GM12878 (cell line): ENCODE measurements around the gene ADRA2B. TPM values are rescaled to one million over a fixed set of nuclear protein-coding genes. Genes with fewer than 3 reads are reported as not detected.
A peak's percentile ranks its signal among the peaks of the same experiment; 100 is the strongest.

Experiments
- ATAC-seq: fragments of 200-7000 bp; cut with Tn5 transposase; 3 replicates; pipeline ENCODE4 v1.9.1; 2020; ENCODE audit warnings: mild to moderate bottlenecking, moderate library complexity
- BruUV-seq: library from RNA; stranded (reverse); fragments of 400-500 nt; replicated peaks from 2 replicates; lab custom pipeline; 2021; lab: Mats Ljungman, UMichigan
- CTCF ChIA-PET: fragments of 300-600 bp; sonication (Branson Sonifier 250); formaldehyde crosslinking; extraction: SDS; loops from one replicate; lab custom pipeline; 2021; ENCODE audit warnings: inconsistent platforms; lab: Yijun Ruan, JAX
- POLR2A ChIA-PET: fragments of 350-600 bp; formaldehyde crosslinking; extraction: SDS; loops from one replicate; lab custom pipeline; 2021; ENCODE audit warnings: inconsistent platforms; lab: Charles Lee
- RAD21 ChIA-PET: fragments of 300-600 bp; sonication (Branson Sonifier 250); formaldehyde crosslinking; loops from one replicate; lab custom pipeline; 2023; ENCODE audit warnings: antibody characterized with exemption; ENCODE audit not compliant: unreplicated experiment; lab: Charles Lee
- SMC1A ChIA-PET: fragments of 300-600 bp; sonication (Branson Sonifier 250); formaldehyde crosslinking; loops from one replicate; lab custom pipeline; 2023; ENCODE audit not compliant: unreplicated experiment, uncharacterized antibody; lab: Charles Lee
- DNase-seq: peaks from one replicate; pipeline ENCODE4 v3.0.0-alpha.2; 2011; ENCODE audit warnings: low read depth, low spot score
- FAIRE-seq: peaks from 3 replicates; lab custom pipeline; 2011; peaks lifted over from hg19 to GRCh38; lab: Jason Lieb, UNC
- H2AFZ ChIP-seq: 2 replicates; pipeline ENCODE4 v1.6.0; 2011; ENCODE audit warnings: low read depth, low read length, control low read depth; ENCODE audit not compliant: control insufficient read depth
- H3K27ac ChIP-seq: 2 replicates; pipeline ENCODE4 v1.5.1; 2011; ENCODE audit warnings: control low read depth; ENCODE audit not compliant: control insufficient read depth, insufficient read depth
- H3K27me3 ChIP-seq, 2 experiments: replicated peaks in 1 of 2; 2 replicates each; pipeline versions ENCODE4 v1.6.0 to v1.6.1; 2011; ENCODE audit warnings: low read length in 1 of 2; ENCODE audit not compliant: control insufficient read depth in 2 of 2, insufficient read depth in 2 of 2
- H3K36me3 ChIP-seq, 2 experiments: 2 replicates each; pipeline ENCODE4 v1.5.1; 2011; ENCODE audit warnings: low read length in 1 of 2; ENCODE audit not compliant: control insufficient read depth in 2 of 2, insufficient read depth in 2 of 2
- H3K4me1 ChIP-seq: 2 replicates; pipeline ENCODE4 v1.6.1; 2011; ENCODE audit warnings: mild to moderate bottlenecking, low read length, moderate library complexity, mixed read lengths; ENCODE audit not compliant: control insufficient read depth, insufficient read depth
- H3K4me2 ChIP-seq: 2 replicates; pipeline ENCODE4 v1.6.0; 2011; ENCODE audit warnings: control low read depth; ENCODE audit not compliant: control insufficient read depth, insufficient read depth
- H3K4me3 ChIP-seq: fragments of 200-600 bp; sonication (generic); 2 replicates; pipeline ENCODE4 v1.5.1; 2016
- H3K79me2 ChIP-seq: 2 replicates; pipeline ENCODE4 v1.6.0; 2011; ENCODE audit warnings: low read length; ENCODE audit not compliant: control insufficient read depth, insufficient read depth
- H3K9ac ChIP-seq: 2 replicates; pipeline ENCODE4 v1.8.0; 2011; ENCODE audit warnings: low read length, control low read depth, mixed read lengths; ENCODE audit not compliant: control insufficient read depth, insufficient read depth
- H3K9me3 ChIP-seq: replicated peaks from 3 replicates; pipeline ENCODE4 v1.5.1; 2011; ENCODE audit warnings: mild to moderate bottlenecking, low read length; ENCODE audit not compliant: control insufficient read depth, insufficient read depth
- H4K20me1 ChIP-seq: 2 replicates; pipeline ENCODE4 v1.6.0; 2011; ENCODE audit not compliant: control insufficient read depth, insufficient read depth
- ATF2 ChIP-seq: IDR thresholded peaks from 2 replicates; pipeline ENCODE4 v1.6.1; 2012; ENCODE audit warnings: low read length, inconsistent platforms
- BACH1 ChIP-seq: fragments of 450-650 bp; IDR thresholded peaks from 2 replicates; pipeline ENCODE4 v1.6.1; 2017; ENCODE audit warnings: mild to moderate bottlenecking, borderline replicate concordance
- DPF2 ChIP-seq: fragments of 450-650 bp; IDR thresholded peaks from 2 replicates; pipeline ENCODE4 v1.6.1; 2017; ENCODE audit warnings: mild to moderate bottlenecking
- EGR1 ChIP-seq, 2 experiments: IDR thresholded peaks; 1 replicate in 1 of 2; 2 replicates in 1 of 2; pipeline ENCODE4 v1.6.1; 2011 to 2012; ENCODE audit warnings: low read depth in 2 of 2, low read length in 2 of 2, borderline replicate concordance in 1 of 2, mild to moderate bottlenecking in 1 of 2, moderate library complexity in 1 of 2
- ELK1 ChIP-seq: IDR thresholded peaks from 2 replicates; pipeline ENCODE4 v1.6.1; 2012; ENCODE audit warnings: low read depth, low read length, improper control_type of control experiment
- FOXM1 ChIP-seq: IDR thresholded peaks from 2 replicates; pipeline ENCODE4 v1.6.1; 2012; ENCODE audit warnings: low read depth, mild to moderate bottlenecking, inconsistent platforms, low read length, moderate library complexity
- HCFC1 ChIP-seq: fragments of 150-350 bp; IDR thresholded peaks from 2 replicates; pipeline ENCODE4 v1.6.1; 2014; ENCODE audit warnings: low read length
- JUND ChIP-seq: IDR thresholded peaks from 2 replicates; pipeline ENCODE4 v1.6.1; 2012; ENCODE audit warnings: low read depth, mild to moderate bottlenecking, low read length, improper control_type of control experiment, moderate library complexity
- LARP7 ChIP-seq: fragments of 450-650 bp; IDR thresholded peaks from 2 replicates; pipeline ENCODE4 v1.6.1; 2017; ENCODE audit warnings: mild to moderate bottlenecking
- MEF2B ChIP-seq: fragments of 450-650 bp; IDR thresholded peaks from 2 replicates; pipeline ENCODE4 v1.6.1; 2018; ENCODE audit warnings: mild to moderate bottlenecking, moderate library complexity; ENCODE audit not compliant: partially characterized antibody, poor library complexity, severe bottlenecking
- NBN ChIP-seq: fragments of 450-650 bp; IDR thresholded peaks from 2 replicates; pipeline ENCODE4 v1.6.1; 2016
- PBX3 ChIP-seq: IDR thresholded peaks from 2 replicates; pipeline ENCODE4 v1.6.1; 2011; ENCODE audit warnings: mild to moderate bottlenecking, low read depth, low read length, moderate library complexity; ENCODE audit not compliant: insufficient replicate concordance
- RAD21 ChIP-seq: IDR thresholded peaks from 2 replicates; pipeline ENCODE4 v1.6.1; 2011; ENCODE audit warnings: mild to moderate bottlenecking, low read depth, low read length, moderate library complexity; ENCODE audit not compliant: insufficient read depth
- RCOR1 ChIP-seq: conservative IDR thresholded peaks from 2 replicates; pipeline ENCODE4 v1.6.1; 2012; ENCODE audit warnings: low read depth, low read length, improper control_type of control experiment
- RELA ChIP-seq: fragments of 450-650 bp; IDR thresholded peaks from 2 replicates; pipeline ENCODE4 v1.8.0; 2014; ENCODE audit warnings: borderline replicate concordance; ENCODE audit not compliant: partially characterized antibody
- SMAD1 ChIP-seq: fragments of 450-650 bp; IDR thresholded peaks from 2 replicates; pipeline ENCODE4 v1.6.1; 2018; ENCODE audit warnings: mild to moderate bottlenecking, low read depth; ENCODE audit not compliant: partially characterized antibody
- TCF12 ChIP-seq: IDR thresholded peaks from 2 replicates; pipeline ENCODE4 v1.6.1; 2011; ENCODE audit warnings: low read depth, mild to moderate bottlenecking, low read length
- YY1 ChIP-seq: IDR thresholded peaks from 2 replicates; pipeline ENCODE4 v1.6.1; 2011; ENCODE audit warnings: low read depth, mild to moderate bottlenecking, low read length
- ZBED1 ChIP-seq: IDR thresholded peaks from 2 replicates; pipeline ENCODE4 v1.6.1; 2016; ENCODE audit warnings: borderline replicate concordance
- ZNF217 ChIP-seq: fragments of 450-650 bp; IDR thresholded peaks from 2 replicates; pipeline ENCODE4 v1.6.1; 2017; ENCODE audit warnings: antibody characterized with exemption, mild to moderate bottlenecking
- ZNF24 ChIP-seq: fragments of 450-650 bp; IDR thresholded peaks from 2 replicates; pipeline ENCODE4 v1.6.1; 2017; ENCODE audit warnings: antibody characterized with exemption, mild to moderate bottlenecking
- WGBS: methylation state at CpG from one replicate; pipeline ENCODE4 v1.1.6; 2016; ENCODE audit warnings: low lambda C conversion rate; ENCODE audit not compliant: insufficient replicate concordance, insufficient coverage; ENCODE audit errors: missing lambda C conversion rate; 5-methylcytosine and 5-hydroxymethylcytosine counted together
- in situ Hi-C: fragments of 300-500 bp; cut with MboI; formaldehyde crosslinking; loops from 9 replicates; pipeline ENCODE4 v1.14.3; 2018; ENCODE audit warnings: mixed read lengths
- intact Hi-C: fragments of 100-400 bp; cut with micrococcal nuclease; formaldehyde crosslinking; loops from one replicate; pipeline ENCODE4 v1.14.2; 2022; ENCODE audit not compliant: unreplicated experiment
- polyA plus RNA-seq, 11 experiments: library from polyadenylated mRNA; depleted of rRNA in 4 of 11; unstranded in 6 of 11; stranded (reverse) in 5 of 11; fragments of >200 nt; fragmentation: Nextera tagmentation in 4 of 11; fragmentation: Illumina TruSeq in 1 of 11; extraction: Ambion mirVana in 4 of 11; extraction: Trizol in 1 of 11; gene quantifications; 1 replicate in 1 of 11; 2 replicates in 10 of 11; pipeline versions ENCODE4 v1.2.1 to v1.2.3, GENCODE V29; 2011 to 2016; ENCODE audit warnings: inconsistent platforms in 2 of 11, missing spikeins in 2 of 11, low read depth in 1 of 11
- total RNA-seq, 4 experiments: library from RNA; depleted of rRNA in 3 of 4; stranded (reverse); fragments of >200 nt in 3 of 4; fragmentation: Illumina TruSeq in 1 of 4; extraction: Trizol in 1 of 4; gene quantifications; 2 replicates each; pipeline versions ENCODE4 v1.2.1 to v1.2.3, GENCODE V29; 2013 to 2021

Gene ADRA2B
- total and polyA plus RNA-seq, 10 of the 15 experiments (the other 5 are each of a cell fraction or from before 2014, with no cell fraction given), result 0.01 to 0.10 (median 0.04) TPM; not detected in 6

GRCh38 chr2:96156926-96157648, 40.7 kb upstream of the ADRA2B start:
- H2AFZ ChIP-seq, result peak overlapping the region; percentile 70
- peak overlapping the region; percentile 68 for H3K9ac ChIP-seq
- peak overlapping the region; percentile 95 for H3K27ac ChIP-seq
- no peaks in the 10 kb centered on the region for H3K79me2 ChIP-seq
- no peaks in the 10 kb centered on the region for H4K20me1 ChIP-seq
- DNase-seq, result peak; percentile 71
- H3K27me3 ChIP-seq, result no peaks in the 10 kb centered on the region
- peak; percentile 56 for FAIRE-seq
- H3K36me3 ChIP-seq, result no peaks in the 10 kb centered on the region
- H3K9me3 ChIP-seq, result peaks cover 3% of the 10 kb centered on the region; the same call in 2 of the 3 replicates
- SMC1A ChIA-PET, result interaction anchor here (0.6 to 6.6 kb wide), 7 partner anchors 9 to 135 kb away, joined by 3 to 139 read pairs (median 4); partner anchors contain the start of genes ASTL and DUSP2
- ATAC-seq, result peak; percentile 57
- RAD21 ChIA-PET, result interaction anchor here (0.6 to 6.3 kb wide), 8 partner anchors 10 to 50 kb away, joined by 3 to 182 read pairs (median 4); partner anchors contain the start of genes ASTL and DUSP2
- peaks cover 53% of the 10 kb centered on the region for H3K4me1 ChIP-seq
- CTCF ChIA-PET, result interaction anchor here (1.1 to 4.2 kb wide), 7 partner anchors 11 to 48 kb away, joined by 3 to 42 read pairs (median 4); partner anchors contain the start of genes ASTL and DUSP2
- 3% methylated on average over 5 of the region's 5 CpGs for WGBS
- intact Hi-C loops (loop anchor here (1.0 kb wide), 1 partner anchor 12 kb away; the partner anchor contains the start of gene DUSP2), in situ Hi-C loops (no loop called here)
- BruUV-seq, result no TSS peak
- POLR2A ChIA-PET, result interaction anchor here (0.6 to 6.4 kb wide), 7 partner anchors 12 to 371 kb away, joined by 3 to 161 read pairs (median 11); partner anchors contain the start of genes ASTL, DUSP2 and ITPRIPL1
- no peak overlapping the region; the same call in 1 of the 2 replicates for H3K4me3 ChIP-seq
- H3K4me2 ChIP-seq, result peak overlapping the region; percentile 78
- peak; percentile 66 for TF ChIP-seq NBN
- TF ChIP-seq RAD21, result no peak
- TF ChIP-seq RELA, result peak; percentile 69
- TF ChIP-seq ZBED1, result 0 out of 2 replicates have a peak, but pooled peaks have one; percentile 35
- TF ChIP-seq LARP7, result no peak; the same call in 1 of the 2 replicates
- TF ChIP-seq RCOR1, result 0 out of 2 replicates have a peak, but pooled peaks have one; percentile 36
- peak; percentile 17; the same call in 1 of the 2 replicates for TF ChIP-seq DPF2
- TF ChIP-seq EGR1 (IDR thresholded peaks at IDR 0.05; ENCODE audit: borderline replicate concordance in 1 of 2, low read depth in 2 of 2, low read length in 2 of 2), result no peak
- peak; percentile 64; the same call in 1 of the 2 replicates for TF ChIP-seq BACH1
- no peak for TF ChIP-seq ZNF24
- no peak for TF ChIP-seq FOXM1
- TF ChIP-seq ELK1, result 0 out of 2 replicates have a peak, but pooled peaks have one; percentile 39
- TF ChIP-seq JUND, result no peak
- peak; percentile 95 for TF ChIP-seq TCF12
- no peak for TF ChIP-seq PBX3
- peak; percentile 54 for TF ChIP-seq SMAD1
- TF ChIP-seq MEF2B, result peak; percentile 100
- 0 out of 2 replicates have a peak, but pooled peaks have one; percentile 6 for TF ChIP-seq HCFC1
- no peak for TF ChIP-seq ZNF217
- no peak for TF ChIP-seq YY1
- TF ChIP-seq ATF2, result no peak
